ENCODE data around the gene DNM3. TPM values are rescaled to one million over a fixed set of nuclear protein-coding genes. Genes with fewer than 3 reads are reported as not detected.

DNM3 gene
- total and polyA plus RNA-seq, 12 donors: 7.2 to 78.6 (median 18.4) TPM

DNA sequence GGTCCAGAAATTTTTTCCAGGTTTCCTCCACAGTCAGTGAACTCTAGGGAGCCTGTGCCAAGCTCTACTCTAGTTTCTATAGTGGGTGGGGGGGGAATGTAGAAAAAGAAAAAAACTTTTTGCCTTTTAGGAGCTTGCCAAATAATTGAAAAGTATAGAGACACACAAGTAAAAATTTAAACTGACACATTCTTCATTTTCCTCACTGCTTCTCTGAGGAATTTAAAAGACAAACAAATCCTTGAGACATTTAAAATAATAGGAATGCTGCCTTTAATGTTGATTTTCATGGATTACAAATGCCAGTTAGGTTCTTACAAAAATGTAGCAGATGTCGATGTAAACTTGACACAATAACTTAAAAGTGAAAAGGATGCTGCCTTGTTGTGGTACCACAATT is 241.9 kb downstream of the DNM3 start:
- H3K4me1 ChIP-seq (replicated peaks in 1 of 2): no peaks in the 10 kb centered on the region
- intact Hi-C loops (cut with DNase I): no loop called here
- H3K27ac ChIP-seq: no peak overlapping the region
- H3K36me3 ChIP-seq (replicated peaks in 1 of 2): no peaks in the 10 kb centered on the region
- 84 to 100% (median 95%) methylated on average over 1 of the region's 1 CpG for WGBS, 4 donors
- H3K4me3 ChIP-seq: no peak overlapping the region
- no peak for DNase-seq
- no peak for TF ChIP-seq POLR2A (IDR thresholded peaks at IDR 0.05)
- TF ChIP-seq, protein P1, sequence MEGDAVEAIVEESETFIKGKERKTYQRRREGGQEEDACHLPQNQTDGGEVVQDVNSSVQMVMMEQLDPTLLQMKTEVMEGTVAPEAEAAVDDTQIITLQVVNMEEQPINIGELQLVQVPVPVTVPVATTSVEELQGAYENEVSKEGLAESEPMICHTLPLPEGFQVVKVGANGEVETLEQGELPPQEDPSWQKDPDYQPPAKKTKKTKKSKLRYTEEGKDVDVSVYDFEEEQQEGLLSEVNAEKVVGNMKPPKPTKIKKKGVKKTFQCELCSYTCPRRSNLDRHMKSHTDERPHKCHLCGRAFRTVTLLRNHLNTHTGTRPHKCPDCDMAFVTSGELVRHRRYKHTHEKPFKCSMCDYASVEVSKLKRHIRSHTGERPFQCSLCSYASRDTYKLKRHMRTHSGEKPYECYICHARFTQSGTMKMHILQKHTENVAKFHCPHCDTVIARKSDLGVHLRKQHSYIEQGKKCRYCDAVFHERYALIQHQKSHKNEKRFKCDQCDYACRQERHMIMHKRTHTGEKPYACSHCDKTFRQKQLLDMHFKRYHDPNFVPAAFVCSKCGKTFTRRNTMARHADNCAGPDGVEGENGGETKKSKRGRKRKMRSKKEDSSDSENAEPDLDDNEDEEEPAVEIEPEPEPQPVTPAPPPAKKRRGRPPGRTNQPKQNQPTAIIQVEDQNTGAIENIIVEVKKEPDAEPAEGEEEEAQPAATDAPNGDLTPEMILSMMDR (IDR thresholded peaks at IDR 0.05): no peak
- H3K9me3 ChIP-seq (replicated peaks in 1 of 3): no peaks in the 10 kb centered on the region
- no peaks in the 10 kb centered on the region for H3K27me3 ChIP-seq

DNA sequence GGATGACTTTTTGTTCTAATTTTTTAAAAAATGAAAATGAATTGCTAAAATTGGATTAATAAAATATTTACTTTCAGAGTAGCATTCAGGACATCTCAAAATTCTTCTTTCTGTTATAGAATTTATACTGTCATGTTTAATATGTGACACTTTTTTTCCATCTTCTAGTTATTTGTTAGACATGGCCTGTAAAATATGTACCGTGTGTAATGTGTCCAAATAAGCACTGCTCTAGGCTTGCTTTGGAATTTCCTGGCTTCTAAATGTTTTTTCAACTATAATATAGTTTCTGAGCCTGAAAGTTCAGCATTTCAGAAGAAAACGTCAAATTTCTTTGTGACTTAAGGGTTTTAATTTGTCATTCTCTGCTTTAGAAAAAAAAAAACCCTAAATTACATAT is 243.6 kb downstream of the DNM3 start:
- TF ChIP-seq, protein P1 (IDR thresholded peaks at IDR 0.05): no peak
- no peak for TF ChIP-seq POLR2A (IDR thresholded peaks at IDR 0.05)
- WGBS, 4 donors: 77 to 85% (median 81%) methylated on average over 2 of the region's 2 CpGs
- H3K36me3 ChIP-seq (replicated peaks in 1 of 2): no peaks in the 10 kb centered on the region
- intact Hi-C loops (cut with DNase I): no loop called here
- no peak for DNase-seq
- no peak overlapping the region for H3K27ac ChIP-seq
- H3K9me3 ChIP-seq (replicated peaks in 1 of 3): no peaks in the 10 kb centered on the region
- H3K4me1 ChIP-seq (replicated peaks in 1 of 2): no peaks in the 10 kb centered on the region
- H3K4me3 ChIP-seq: no peak overlapping the region
- no peaks in the 10 kb centered on the region for H3K27me3 ChIP-seq

DNA sequence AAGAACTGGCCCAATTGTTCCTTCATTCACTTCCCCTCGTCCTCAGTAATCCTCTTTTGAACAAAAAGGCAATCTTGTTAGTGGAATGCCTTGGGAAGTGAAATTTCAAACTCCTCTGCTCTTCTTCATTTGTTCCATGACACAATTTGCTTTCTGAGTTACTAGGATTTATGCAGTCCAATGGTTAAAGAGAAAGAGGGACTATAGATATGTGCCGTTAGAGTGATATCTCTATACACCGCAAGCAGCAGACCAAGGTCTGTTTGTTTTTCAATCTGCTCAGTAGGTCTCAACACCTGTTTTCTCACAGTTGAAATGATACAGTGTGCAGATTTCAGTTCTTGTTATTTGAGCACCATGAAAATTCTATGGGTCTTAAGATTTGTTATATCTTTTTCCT is 244.0 kb downstream of the DNM3 start:
- H3K4me1 ChIP-seq (replicated peaks in 1 of 2): no peaks in the 10 kb centered on the region
- intact Hi-C loops (cut with DNase I): no loop called here

DNA sequence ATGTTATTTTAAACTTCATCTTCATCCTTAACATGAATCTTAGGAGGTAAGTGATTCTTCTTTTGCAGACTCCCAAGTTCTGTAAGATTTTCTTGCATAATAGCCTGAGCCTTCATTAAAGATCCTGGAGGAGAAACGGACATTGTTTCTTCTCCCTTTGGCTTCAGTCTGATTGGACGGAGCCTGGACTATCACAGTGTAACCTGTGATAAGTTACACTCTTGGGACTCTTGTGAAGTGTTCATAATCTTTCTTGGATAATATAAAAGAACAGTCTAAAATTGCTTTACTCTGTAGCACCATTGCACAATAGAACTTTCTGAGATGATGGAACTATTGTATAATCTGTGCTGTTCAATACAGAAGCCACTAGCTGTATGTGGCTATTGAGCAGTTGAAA is 244.8 kb downstream of the DNM3 start:
- intact Hi-C loops (cut with DNase I): no loop called here
- WGBS, 4 donors: 76 to 100% (median 95%) methylated on average over 2 of the region's 2 CpGs
- Histone ChIP-seq H3K4me3 (no peak overlapping the region), H3K27ac (no peak overlapping the region), H3K4me1 (replicated peaks in 1 of 2) (no peaks in the 10 kb centered on the region), H3K9me3 (replicated peaks in 1 of 3) (no peaks in the 10 kb centered on the region), H3K27me3 (no peaks in the 10 kb centered on the region), H3K36me3 (replicated peaks in 1 of 2) (no peaks in the 10 kb centered on the region)
- no peak for DNase-seq
- TF ChIP-seq POLR2A (IDR thresholded peaks at IDR 0.05): no peak
- TF ChIP-seq, protein P1 (IDR thresholded peaks at IDR 0.05): no peak

More for the DNA sequence above, 244.0 kb downstream of the DNM3 start:
- DNase-seq: no peak
- Histone ChIP-seq H3K27ac (no peak overlapping the region), H3K4me3 (no peak overlapping the region), H3K27me3 (no peaks in the 10 kb centered on the region), H3K36me3 (replicated peaks in 1 of 2) (no peaks in the 10 kb centered on the region), H3K9me3 (replicated peaks in 1 of 3) (no peaks in the 10 kb centered on the region)
- 79 to 93% (median 88%) methylated on average over 3 of the region's 3 CpGs for WGBS, 4 donors
- TF ChIP-seq POLR2A (IDR thresholded peaks at IDR 0.05): no peak
- TF ChIP-seq, protein P1 (IDR thresholded peaks at IDR 0.05): no peak

All from adrenal gland (tissue), 12 donors.